ENCODE data around the gene TUBB2B. TPM values are rescaled to one million over a fixed set of nuclear protein-coding genes. Genes with fewer than 3 reads are reported as not detected.

TUBB2B gene
- total RNA-seq, 1 donor from 2014 or later: 144 TPM

- Histone ChIP-seq H3K27ac (ENCODE audit: low read depth, low read length) (no peak overlapping the region), H3K9me3 (ENCODE audit: insufficient read depth, low read depth, low read length) (no peaks in the 10 kb centered on the region), H2AFZ (ENCODE audit: low read depth, low read length) (no peak overlapping the region), H3K79me2 (ENCODE audit: insufficient read depth, low read length) (peaks cover 71% of the 10 kb centered on the region), H4K20me1 (ENCODE audit: insufficient read depth, low read length) (peaks cover 54% of the 10 kb centered on the region), H3K4me2 (ENCODE audit: low read length) (peak overlapping the region; percentile 97), H3K4me1 (ENCODE audit: insufficient read depth, low read length) (peaks cover 11% of the 10 kb centered on the region), H3K27me3 (ENCODE audit: insufficient read depth, low read length) (no peaks in the 10 kb centered on the region), H3K9ac (ENCODE audit: low read length) (no peak overlapping the region), H3K36me3 (ENCODE audit: insufficient read depth, low read length) (peaks cover 8% of the 10 kb centered on the region), H3K4me3 (ENCODE audit: insufficient read depth, low read depth, low read length) (no peak overlapping the region)
- DNase-seq (ENCODE audit: low read depth) (no peak), FAIRE-seq (no peak)
- no peak for TF ChIP-seq EZH2 (IDR thresholded peaks at IDR 0.05; ENCODE audit: insufficient read depth, low read length)
- no peak for TF ChIP-seq CTCF (IDR thresholded peaks at IDR 0.05; ENCODE audit: insufficient read depth, low read depth, low read length)
- Mint-ChIP-seq H3K9me3 (ENCODE audit: unreplicated experiment) (no peaks in the 10 kb centered on the region), H3K4me1 (ENCODE audit: low read depth, unreplicated experiment) (peaks cover 15% of the 10 kb centered on the region), H3K27me3 (ENCODE audit: low read depth, unreplicated experiment) (peaks cover 7% of the 10 kb centered on the region), H3K27ac (ENCODE audit: unreplicated experiment) (no peak overlapping the region), H3K36me3 (ENCODE audit: low read depth, unreplicated experiment) (no peaks in the 10 kb centered on the region), H3K4me3 (ENCODE audit: unreplicated experiment) (peak overlapping the region; percentile 66)
These were observed 33.5 kb upstream of the TUBB2B start for GRCh38 chr6:3260772-3261517.

DNA sequence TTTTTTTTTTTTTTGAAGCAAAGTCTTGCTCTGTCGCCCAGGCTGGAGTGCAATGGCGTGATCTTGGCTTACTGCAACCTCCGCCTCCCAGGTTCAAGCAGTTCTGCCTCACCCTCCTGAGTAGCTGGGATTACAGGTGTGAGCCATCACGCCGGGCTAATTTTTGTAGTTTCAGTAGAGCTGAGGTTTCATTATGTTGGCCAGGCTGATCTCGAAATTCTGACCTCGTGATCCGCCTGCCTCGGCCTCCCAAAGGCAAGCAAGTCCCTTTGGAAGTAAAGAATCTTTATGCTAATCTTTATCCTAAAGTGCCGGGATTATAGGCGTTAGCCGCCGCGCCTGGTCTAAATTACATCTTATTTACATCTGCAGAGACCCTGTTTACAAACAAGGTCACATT, 32.8 kb upstream of the TUBB2B start:
- Histone ChIP-seq H3K27me3 (ENCODE audit: insufficient read depth, low read length) (no peaks in the 10 kb centered on the region), H3K9ac (ENCODE audit: low read length) (no peak overlapping the region), H3K4me3 (ENCODE audit: insufficient read depth, low read depth, low read length) (no peak overlapping the region), H3K36me3 (ENCODE audit: insufficient read depth, low read length) (peaks cover 8% of the 10 kb centered on the region), H3K79me2 (ENCODE audit: insufficient read depth, low read length) (peaks cover 64% of the 10 kb centered on the region), H4K20me1 (ENCODE audit: insufficient read depth, low read length) (peaks cover 50% of the 10 kb centered on the region), H3K9me3 (ENCODE audit: insufficient read depth, low read depth, low read length) (no peaks in the 10 kb centered on the region), H2AFZ (ENCODE audit: low read depth, low read length) (no peak overlapping the region), H3K4me2 (ENCODE audit: low read length) (peak overlapping the region; percentile 97), H3K27ac (ENCODE audit: low read depth, low read length) (no peak overlapping the region), H3K4me1 (ENCODE audit: insufficient read depth, low read length) (peaks cover 11% of the 10 kb centered on the region)
- peaks cover 15% of the 10 kb centered on the region for H3K4me1 Mint-ChIP-seq (ENCODE audit: low read depth, unreplicated experiment)
- FAIRE-seq (no peak), DNase-seq (ENCODE audit: low read depth) (no peak)
- H3K4me3 Mint-ChIP-seq (ENCODE audit: unreplicated experiment): peak overlapping the region; percentile 66
- H3K27ac Mint-ChIP-seq (ENCODE audit: unreplicated experiment): no peak overlapping the region
- peaks cover 7% of the 10 kb centered on the region for H3K27me3 Mint-ChIP-seq (ENCODE audit: low read depth, unreplicated experiment)
- TF ChIP-seq EZH2 (IDR thresholded peaks at IDR 0.05; ENCODE audit: insufficient read depth, low read length): no peak
- no peak for TF ChIP-seq CTCF (IDR thresholded peaks at IDR 0.05; ENCODE audit: insufficient read depth, low read depth, low read length)
- no peaks in the 10 kb centered on the region for H3K9me3 Mint-ChIP-seq (ENCODE audit: unreplicated experiment)
- H3K36me3 Mint-ChIP-seq (ENCODE audit: low read depth, unreplicated experiment): no peaks in the 10 kb centered on the region

GRCh38 chr6:3259491-3259958, 32.1 kb upstream of the TUBB2B start:
- Mint-ChIP-seq H3K36me3 (ENCODE audit: low read depth, unreplicated experiment) (no peaks in the 10 kb centered on the region), H3K27ac (ENCODE audit: unreplicated experiment) (peak overlapping the region; percentile 89), H3K27me3 (ENCODE audit: low read depth, unreplicated experiment) (peaks cover 7% of the 10 kb centered on the region), H3K4me1 (ENCODE audit: low read depth, unreplicated experiment) (peaks cover 15% of the 10 kb centered on the region), H3K4me3 (ENCODE audit: unreplicated experiment) (peak overlapping the region; percentile 99), H3K9me3 (ENCODE audit: unreplicated experiment) (no peaks in the 10 kb centered on the region)
- peak overlapping the region; percentile 83 for H3K9ac ChIP-seq (ENCODE audit: low read length)
- FAIRE-seq (no peak), DNase-seq (ENCODE audit: low read depth) (peak; percentile 16)
- peaks cover 5% of the 10 kb centered on the region for H3K36me3 ChIP-seq (ENCODE audit: insufficient read depth, low read length)
- peaks cover 44% of the 10 kb centered on the region for H4K20me1 ChIP-seq (ENCODE audit: insufficient read depth, low read length)
- TF ChIP-seq EZH2 (IDR thresholded peaks at IDR 0.05; ENCODE audit: insufficient read depth, low read length): no peak
- TF ChIP-seq CTCF (IDR thresholded peaks at IDR 0.05; ENCODE audit: insufficient read depth, low read depth, low read length): no peak
- H3K9me3 ChIP-seq (ENCODE audit: insufficient read depth, low read depth, low read length): no peaks in the 10 kb centered on the region
- H3K27ac ChIP-seq (ENCODE audit: low read depth, low read length): peak overlapping the region; percentile 40
- peaks cover 11% of the 10 kb centered on the region for H3K4me1 ChIP-seq (ENCODE audit: insufficient read depth, low read length)
- peak overlapping the region; percentile 97 for H3K4me2 ChIP-seq (ENCODE audit: low read length)
- H2AFZ ChIP-seq (ENCODE audit: low read depth, low read length): peak overlapping the region; percentile 99
- peak overlapping the region; percentile 79 for H3K4me3 ChIP-seq (ENCODE audit: insufficient read depth, low read depth, low read length)
- peaks cover 56% of the 10 kb centered on the region for H3K79me2 ChIP-seq (ENCODE audit: insufficient read depth, low read length)
- H3K27me3 ChIP-seq (ENCODE audit: insufficient read depth, low read length): no peaks in the 10 kb centered on the region
